NCI-H345 treated with DMSO at 0.1 percent for 48 hours (cell line): ENCODE results near the gene BRSK2.

Experiments used
- DNase-seq: peaks from one replicate; lab custom pipeline; 2025; ENCODE audit not compliant: unreplicated experiment; lab: John Stamatoyannopoulos, UW

The BRSK2 gene

GRCh38 chr11:1450344-1450875, 60.7 kb downstream of the BRSK2 start:
- no peak for DNase-seq

DNA sequence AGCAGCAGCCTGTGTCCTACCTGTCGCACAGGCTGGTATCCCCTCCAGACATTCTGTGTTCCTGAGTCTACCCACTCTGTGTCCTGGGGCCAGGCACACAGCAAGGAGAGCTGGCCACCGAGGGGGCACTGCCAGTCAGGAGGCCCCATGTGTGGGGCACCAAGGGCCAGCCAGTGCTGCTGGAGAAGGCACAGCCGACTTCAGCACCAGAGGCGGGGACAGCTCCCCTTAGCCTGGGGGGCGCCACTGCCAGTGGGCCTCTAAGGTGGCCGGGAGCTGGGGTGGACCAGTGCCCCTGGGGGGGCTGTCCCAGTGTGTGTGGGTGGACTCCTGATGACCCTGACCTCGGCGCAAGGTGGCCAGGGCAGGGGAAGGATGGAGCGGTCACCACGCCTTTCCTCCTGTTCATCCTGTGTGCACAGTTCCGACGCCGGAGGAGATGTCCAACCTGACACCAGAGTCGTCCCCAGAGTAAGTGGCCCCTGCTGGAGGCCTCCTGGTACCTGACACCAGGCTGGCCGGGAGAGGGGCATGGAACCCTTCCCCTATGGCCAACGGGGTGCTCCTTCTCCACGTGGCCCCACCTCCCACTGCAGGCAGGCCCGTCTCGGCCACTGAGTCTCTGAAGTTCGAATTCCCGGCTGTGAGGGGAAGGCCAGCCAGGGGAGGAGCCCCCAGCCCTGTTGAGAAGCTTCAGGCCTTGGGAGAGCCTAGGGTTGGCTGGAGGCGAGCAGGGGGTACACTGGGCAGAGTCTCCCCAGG, 61.4 kb downstream of the BRSK2 start:
- no peak for DNase-seq

GRCh38 chr11:1451781-1452470, 62.2 kb downstream of the BRSK2 start:
- DNase-seq: no peak

DNA sequence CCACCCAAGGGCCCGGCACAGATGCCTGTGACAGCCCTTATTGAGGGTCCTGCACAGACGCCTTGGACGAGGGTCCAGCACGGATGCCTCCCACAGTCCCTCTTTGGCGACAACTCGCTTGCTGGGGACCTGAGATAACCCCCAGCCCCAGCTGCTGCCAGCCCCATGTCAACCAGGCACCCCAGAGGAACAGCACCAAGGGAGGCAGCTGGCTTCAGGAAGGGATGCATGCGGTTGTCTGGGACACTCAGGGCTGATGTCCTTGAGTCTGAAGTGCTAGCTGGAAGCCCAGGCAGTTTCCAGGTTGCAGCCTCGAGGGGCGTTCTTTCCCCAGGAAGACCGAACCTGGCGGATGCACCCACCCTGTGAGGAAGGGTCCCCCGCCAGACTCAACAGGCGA, 63.0 kb downstream of the BRSK2 start:
- DNase-seq: no peak

GRCh38 chr11:1453611-1454034, 63.9 kb downstream of the BRSK2 start:
- no peak for DNase-seq

DNA sequence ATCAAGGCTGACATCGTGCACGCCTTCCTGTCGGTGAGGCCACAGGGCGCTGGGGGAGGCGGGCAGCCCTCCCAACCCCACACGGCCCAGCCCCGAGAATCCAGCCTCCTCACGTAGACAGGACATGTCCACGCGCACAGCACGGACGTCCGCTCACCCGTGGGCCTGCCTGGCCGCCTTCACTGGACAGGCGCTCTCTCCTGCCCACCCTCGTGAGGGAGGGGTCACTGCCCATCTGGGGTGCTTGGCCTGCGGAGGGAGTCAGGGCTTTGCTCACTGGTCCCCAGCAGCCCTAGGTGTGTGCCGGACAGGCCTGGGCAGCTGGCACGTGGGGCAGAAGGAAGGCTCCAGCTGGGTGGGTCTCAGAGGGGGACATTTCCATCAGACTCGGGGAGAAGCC, 64.8 kb downstream of the BRSK2 start:
- no peak for DNase-seq

DNA sequence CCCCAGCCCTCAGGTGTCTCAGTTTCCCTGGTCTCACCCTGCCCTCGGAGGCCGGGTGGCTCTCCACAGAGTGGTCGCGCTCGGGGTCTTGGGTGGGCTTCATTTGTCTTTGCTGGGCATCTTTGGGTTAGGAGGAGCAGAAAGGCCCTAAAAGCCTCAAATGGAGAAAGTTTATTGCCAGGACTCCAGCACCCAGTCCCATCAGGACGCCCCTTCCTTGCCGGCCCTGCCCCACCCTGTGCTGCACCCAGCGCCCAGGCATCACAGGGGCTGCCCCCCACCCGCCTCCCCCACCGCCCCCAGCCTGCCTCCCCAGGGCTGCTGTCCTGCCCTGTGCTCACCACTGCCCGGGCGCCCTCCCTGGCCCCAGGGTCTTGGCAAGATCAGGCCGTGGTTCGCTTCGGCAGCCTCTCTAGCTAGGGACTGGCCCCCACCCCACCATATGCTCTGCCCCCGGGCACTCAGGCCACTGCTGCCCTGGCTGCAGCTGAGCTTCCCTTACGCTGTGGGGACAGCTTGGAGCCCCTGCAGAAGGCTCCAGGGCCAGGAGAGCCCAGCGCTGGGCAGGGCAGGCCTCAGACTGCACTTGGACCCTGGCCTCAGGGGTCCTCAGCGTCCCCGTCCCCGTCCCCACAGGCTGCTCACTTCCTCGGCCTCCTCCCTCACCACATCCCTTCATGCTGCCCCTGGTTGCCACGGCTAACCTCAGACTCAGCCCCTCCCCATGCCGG, 65.5 kb downstream of the BRSK2 start:
- DNase-seq: no peak

- no peak for DNase-seq
Observed at GRCh38 chr11:1455763-1456060, 66.0 kb downstream of the BRSK2 start.

- DNase-seq: no peak
Observed at GRCh38 chr11:1456176-1456575, 66.4 kb downstream of the BRSK2 start.

DNA sequence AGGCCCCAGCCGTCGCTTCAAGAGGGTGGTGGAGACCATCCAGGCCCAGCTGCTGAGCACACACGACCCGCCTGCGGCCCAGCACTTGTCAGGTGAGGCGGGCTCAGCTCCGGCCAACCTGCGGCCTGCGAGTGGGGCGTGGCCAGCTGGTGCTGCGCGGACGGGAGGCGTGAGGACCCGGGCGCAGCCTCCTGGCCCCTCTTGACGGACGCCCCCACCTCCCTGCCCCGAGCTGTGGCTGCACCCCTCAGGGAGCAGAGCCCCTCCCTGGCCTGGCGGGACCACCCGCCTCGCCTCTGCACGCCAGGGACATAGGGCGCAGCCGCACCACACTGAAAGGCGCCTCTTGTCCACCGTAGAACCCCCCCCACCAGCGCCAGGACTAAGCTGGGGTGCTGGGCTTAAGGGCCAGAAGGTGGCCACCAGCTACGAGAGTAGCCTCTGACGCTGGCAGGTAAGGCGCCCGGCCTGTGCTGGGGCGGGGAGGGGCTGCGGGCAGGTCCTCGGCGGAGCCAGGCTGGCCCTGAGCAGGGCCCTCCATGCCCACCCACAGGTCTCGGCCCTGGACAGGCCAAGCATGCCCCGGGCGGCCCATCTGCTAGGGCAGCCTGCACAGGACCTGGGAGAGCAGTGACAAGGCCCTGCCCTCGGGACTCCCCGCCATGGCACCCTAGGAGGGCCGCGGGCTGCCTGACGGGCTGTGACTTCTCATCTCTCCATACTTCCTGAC, 67.0 kb downstream of the BRSK2 start:
- no peak for DNase-seq

DNA sequence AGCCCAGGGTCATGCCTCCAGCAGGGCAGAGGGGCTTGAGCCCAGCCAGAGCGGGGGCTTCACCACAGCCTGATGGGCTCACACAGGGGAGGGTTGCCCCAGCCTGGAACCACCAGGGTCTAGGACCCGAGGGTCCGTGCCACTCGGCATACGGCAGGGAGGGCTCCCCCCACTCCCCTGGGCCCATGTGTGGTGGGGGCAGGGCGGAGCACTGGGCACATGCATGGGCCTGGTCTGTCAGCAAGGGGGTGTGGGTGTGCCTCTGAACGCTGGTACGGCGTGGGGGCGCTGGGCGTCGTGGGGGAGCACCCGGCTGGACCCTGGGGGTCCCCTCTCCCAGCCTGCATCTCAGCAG, 67.6 kb downstream of the BRSK2 start:
- no peak for DNase-seq

GRCh38 chr11:1457856-1458255, 68.1 kb downstream of the BRSK2 start:
- no peak for DNase-seq

GRCh38 chr11:1458340-1459218, 68.8 kb downstream of the BRSK2 start:
- no peak for DNase-seq

DNA sequence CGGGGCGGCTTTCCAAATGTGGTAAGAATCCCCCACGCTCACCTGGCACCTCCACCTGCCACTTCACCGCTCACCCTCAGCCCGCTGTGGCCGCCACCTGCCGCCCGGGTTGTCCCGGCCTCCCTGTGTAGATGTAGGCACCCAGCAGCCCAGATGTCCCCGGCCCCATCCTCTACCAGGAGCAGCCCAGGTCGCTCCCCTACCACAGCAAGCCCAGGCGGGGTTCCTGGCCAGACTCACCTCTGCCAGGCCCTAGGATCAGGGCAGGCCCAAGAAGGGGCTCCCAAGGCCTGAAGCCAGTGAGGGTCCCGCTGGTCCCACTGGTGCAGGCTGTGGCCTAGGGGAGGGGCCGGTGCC, 69.5 kb downstream of the BRSK2 start:
- DNase-seq: no peak

- no peak for DNase-seq
Observed at GRCh38 chr11:1459764-1460395, 70.1 kb downstream of the BRSK2 start.

- DNase-seq: no peak
Observed at GRCh38 chr11:1460396-1460985, 70.8 kb downstream of the BRSK2 start.

DNA sequence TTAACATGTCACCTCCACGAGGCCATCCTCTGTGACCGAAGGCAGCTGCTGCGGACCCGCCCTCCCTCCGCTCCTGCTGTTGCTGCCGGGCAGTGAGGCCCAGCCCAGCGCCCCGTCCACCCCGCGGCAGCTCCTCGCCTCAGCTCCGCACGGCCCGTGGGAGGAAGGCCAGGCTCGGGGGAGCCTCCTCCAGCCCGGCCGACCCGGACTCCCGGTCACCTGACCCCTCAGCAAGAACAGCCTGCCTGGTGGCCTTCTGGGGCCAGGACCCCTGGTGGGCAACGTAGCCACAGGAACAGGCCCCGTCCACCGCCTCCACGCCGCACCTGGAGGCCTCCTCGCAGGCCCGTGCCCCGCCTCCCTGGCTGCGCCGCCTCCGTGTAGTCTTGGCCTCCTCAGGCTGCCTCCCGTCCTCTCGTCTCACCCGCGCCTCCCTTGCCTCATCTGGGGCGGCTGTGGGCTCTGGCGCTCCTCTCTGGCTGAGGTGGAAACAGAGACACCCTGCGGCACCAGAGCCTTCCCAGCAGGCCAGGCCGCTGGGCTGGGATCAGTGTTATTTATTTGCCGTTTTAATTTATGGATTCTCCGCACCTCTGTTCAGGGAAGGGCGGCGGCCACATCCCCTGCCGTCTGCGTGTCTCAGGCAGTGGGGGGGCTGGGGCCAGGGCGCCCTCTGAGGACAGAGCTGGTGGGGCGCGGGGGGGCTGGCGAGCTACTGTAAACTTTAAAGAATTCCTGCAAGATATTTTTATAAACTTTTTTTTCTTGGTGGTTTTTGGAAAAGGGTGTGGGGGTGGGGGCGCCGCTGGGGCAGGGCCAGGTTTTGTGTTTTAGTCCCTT, 71.5 kb downstream of the BRSK2 start:
- DNase-seq: no peak

DNA sequence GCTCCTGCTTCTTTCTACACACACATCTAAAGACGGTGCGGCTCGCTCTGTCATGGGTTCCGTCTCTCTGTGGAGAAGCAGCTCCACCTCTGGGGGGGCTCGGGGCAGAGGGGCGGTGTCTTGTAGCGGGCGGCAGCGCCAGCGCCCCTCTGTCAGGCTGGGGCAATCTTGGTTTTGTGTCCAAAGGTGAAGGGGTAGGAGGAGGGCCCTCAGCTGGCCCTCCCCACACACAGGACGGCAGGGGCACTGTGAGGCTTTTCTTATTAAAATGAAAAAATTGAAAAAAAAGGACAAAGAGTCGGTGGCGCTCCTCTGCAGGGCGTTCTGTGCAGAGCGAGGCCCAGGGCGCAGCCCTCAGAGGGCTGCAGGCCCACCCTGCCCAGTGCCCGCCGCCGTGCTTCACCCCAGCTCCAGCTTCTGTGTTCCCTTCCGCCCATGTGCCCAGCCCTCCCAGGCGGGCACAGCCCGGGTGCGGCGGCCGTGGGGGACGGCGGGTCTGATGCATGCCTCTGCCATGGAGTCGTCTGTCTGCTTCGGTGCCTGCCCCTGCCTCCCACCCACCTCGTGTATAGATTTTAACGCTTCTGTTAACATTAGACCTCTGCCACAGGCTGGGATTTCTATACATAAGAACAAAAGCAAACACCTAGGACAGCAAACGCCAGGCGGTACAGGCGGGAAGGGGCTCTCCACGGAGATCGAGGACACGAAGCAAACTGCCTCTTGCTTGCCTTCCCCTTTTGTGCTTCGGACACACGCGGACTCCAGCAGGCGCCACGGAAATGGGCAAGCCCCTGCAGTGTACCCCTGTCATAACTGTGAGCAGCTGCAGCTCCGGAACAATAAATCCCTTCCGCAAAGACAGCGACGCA, 72.3 kb downstream of the BRSK2 start:
- DNase-seq: no peak
